Left forelimb (tissue), 1 donor: Measurements from ENCODE around the gene HSD17B2.
"Not testable (repeated sequence)": the region's sequence is repeated elsewhere in the genome, so short reads cannot be mapped to it uniquely, and the experiment has no call there.

Experiments
- DNase-seq: peaks from one replicate; pipeline ENCODE4 v3.0.0-alpha.2; 2018; ENCODE audit warnings: low spot score

The HSD17B2 gene

DNA sequence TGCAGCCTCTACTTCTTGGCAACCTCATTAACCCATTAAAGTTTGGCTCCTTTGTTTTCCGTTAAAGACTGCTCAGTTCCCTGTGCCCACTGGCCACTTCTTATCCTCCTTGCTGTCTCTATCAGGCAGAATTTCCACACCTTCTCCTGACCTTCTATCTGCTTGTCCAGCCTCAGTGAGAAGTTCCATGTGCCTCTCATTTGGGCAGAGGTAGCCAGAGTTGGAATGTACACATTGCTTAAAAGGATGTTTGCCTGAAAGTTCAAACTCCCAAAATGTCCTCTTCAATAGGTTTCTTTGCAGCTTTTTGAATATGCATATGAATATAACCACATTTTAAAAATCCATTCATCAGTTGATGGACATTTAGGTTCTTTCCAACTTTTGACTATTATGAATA lies 47.0 kb downstream of the HSD17B2 start:
- no peak for DNase-seq

- no peak for DNase-seq
Observed at GRCh38 chr16:82082543-82083244, 47.6 kb downstream of the HSD17B2 start.

DNA sequence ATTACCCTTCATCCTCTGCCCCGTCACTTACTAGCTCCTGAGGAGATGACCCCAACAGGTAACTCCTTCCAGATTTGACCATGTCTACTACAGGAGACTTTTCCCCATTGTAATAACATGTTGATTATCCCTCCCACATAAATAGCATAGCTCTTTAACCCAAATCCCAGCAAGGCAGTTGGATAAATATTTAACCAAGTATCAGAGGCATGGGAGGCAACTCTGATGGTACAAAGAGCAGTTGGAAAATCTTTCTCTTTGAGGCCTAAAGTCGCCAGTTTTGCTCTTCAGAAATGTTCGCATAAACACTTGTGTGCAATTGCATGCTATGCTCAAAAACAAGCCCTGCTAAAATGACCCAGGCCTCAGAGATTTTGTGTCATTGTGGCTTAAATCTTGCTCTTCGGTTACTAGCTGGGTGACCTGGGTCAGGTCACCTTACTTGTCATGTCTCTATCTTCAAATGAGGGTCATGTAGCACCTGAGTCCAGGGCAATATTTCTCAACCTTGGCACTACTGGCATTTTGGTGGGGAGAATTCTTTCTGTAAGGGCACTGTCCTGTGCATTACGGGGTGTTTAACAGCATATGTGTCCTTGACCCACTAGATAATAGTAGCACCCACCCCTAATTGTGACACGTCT lies 48.8 kb downstream of the HSD17B2 start:
- DNase-seq: no peak

DNA sequence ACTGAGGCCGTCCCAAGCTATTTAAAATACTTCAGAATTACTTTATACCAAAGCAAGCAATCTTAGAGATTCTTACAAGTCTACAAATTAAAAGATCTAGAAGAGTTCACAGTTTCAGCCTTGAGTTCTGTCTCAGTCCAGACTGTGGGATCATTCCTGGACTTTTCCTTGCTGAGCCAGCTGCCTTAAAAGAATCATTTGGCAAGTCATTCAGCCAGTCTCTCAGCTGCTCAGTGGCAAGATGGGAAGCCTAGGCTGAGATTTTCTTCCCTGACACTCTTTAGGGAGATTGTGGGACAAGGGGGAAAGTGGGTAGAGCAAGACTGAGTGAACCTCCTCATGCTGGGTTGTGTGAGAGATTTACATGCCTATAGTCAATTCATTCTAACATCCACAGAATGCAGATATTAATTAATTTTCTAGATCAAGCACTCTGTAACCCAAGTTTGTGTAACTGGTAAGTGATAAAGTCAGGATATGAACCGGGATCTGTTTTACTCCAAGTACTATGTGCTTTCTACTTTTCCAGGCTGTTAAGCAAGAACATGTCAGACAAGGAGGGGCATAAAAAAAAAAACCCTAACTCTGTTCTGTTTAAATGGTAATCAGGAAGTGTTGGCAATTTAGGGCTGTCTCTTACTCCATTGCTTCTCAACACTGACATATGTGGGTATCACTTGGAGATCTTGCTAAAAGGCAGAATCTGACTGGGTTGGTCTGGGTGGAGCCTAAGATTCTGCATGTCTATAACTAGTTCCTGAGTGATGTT lies 50.1 kb downstream of the HSD17B2 start:
- DNase-seq: no peak

DNA sequence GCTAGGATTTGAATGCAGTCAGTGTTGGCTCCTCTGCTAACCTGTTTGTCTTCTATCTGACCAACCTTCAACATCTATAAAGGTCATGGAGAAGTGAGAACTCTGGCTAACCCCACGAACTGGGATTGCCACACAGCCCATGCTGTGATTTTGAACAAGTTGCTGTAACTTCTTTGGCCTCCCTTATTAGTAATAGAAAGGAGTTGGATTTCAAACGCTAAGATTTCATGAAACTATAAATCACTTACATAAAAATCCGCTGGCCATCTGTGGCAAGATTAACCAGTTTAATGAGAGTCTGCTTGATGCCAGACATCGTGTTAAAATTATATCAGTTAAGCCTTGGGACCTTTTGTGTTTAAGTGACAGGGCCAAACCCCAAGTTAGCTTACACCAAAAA lies 53.4 kb downstream of the HSD17B2 start:
- no peak for DNase-seq

GRCh38 chr16:82091241-82091640 lies 56.2 kb downstream of the HSD17B2 start:
- no peak for DNase-seq

DNA sequence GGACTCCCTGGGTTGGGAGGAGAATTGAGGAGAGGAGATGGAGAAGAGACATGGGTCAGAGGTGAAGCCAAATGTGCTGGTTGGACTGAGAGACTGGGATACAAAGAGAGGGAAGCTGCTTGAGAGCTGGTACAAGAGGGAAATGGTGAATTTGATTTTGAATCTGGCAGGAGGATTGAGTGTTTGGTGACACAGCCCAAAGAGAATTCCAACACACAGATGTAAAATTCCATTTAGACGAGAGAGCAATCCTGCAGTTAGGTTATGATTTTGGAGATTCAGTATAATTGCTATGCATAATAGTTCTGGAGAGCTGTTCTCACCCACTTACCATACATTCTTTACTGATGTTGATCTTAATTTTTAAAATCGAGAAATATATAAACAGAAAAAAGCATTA lies 57.7 kb downstream of the HSD17B2 start:
- DNase-seq: no peak

- no peak for DNase-seq
Observed at GRCh38 chr16:82093666-82094300, 58.7 kb downstream of the HSD17B2 start.

DNA sequence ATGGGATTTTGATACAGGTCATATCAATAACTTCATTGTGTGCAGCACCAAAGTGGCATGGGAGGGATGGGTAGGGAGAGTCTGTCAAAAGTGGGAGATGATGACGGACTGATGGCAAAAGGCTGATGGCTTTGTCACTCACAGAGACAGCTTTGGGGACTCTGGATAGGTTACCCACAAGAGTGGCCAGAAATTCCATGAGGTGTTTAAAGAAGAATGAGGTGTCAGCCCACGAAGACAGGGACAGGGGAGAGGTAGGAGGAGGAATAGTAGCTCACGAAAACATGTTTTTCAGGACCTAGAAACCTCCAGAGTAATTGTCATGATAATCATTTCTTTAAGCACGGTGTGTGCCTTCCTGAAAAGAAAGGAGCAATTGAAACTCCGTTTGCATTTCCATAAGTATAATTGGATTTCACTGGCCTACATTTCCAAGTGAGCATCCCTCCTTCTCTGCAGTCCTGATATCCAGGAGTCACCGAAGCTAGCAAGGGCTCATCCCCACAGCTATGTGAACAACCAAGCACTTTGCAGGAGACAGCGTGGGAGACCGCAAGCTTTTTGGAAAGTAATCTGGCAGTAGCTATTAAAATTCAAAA lies 60.0 kb downstream of the HSD17B2 start:
- no peak for DNase-seq

DNA sequence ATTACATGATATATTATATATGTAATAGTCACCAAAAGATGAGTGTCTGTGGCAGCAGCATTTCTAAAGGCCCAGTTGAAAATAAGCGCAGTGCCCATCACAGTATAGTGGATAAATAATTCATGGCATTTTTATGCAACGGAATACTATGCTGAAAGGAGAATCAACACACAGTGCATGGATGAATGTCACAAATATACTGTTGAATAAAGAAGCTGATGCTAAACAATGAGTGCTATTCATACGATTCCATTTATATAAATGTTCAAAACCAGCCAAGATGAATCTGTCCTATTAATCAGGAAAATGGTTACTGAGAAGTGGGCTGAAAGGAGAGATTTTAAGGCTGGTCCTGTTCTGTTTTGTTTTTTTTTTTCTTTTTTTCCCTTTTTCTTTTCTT lies 61.6 kb downstream of the HSD17B2 start:
- no peak for DNase-seq

DNA sequence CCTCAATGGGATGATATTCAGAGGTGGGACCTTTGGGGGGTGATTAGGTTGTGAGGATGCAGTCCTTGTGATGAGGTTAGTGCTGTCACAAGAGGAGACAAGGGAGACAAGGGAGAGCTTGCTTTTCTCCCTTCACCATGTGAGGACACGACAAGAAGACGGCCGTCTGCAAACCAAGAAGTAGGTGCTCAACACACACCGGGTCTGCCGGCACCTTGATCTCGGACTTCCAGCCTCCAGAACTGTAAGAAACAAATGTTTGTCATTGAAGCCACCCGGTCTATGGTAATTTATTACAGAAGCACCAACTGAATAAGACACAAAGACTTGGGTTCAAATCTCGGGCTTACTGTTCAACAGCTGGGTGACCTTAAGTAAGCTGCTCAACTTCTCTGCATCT lies 70.1 kb downstream of the HSD17B2 start:
- no peak for DNase-seq

- DNase-seq: no peak
Observed at GRCh38 chr16:82108100-82108499, 73.0 kb downstream of the HSD17B2 start.

- DNase-seq: no peak
Observed at GRCh38 chr16:82108774-82109173, 73.7 kb downstream of the HSD17B2 start.

DNA sequence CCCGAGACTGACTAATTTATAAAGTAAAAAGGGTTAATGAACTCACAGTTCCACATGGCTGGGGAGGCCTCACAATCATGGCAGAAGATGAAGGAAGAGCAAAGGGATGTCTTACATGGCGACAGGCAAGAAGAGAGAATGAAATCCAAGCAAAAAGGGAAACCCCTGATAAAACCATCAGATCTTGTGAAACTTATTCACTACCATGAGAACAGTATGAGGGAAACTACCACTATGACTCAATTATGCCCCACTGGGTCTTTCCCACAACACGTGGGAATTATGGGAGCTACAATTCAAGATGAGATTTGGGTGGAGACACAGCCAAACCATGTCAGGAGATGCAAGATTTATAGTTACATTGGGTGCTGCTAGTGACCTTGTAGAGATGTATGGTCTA lies 74.2 kb downstream of the HSD17B2 start:
- not testable (repeated sequence) for DNase-seq

GRCh38 chr16:82111944-82112343 lies 76.9 kb downstream of the HSD17B2 start:
- no peak for DNase-seq

DNA sequence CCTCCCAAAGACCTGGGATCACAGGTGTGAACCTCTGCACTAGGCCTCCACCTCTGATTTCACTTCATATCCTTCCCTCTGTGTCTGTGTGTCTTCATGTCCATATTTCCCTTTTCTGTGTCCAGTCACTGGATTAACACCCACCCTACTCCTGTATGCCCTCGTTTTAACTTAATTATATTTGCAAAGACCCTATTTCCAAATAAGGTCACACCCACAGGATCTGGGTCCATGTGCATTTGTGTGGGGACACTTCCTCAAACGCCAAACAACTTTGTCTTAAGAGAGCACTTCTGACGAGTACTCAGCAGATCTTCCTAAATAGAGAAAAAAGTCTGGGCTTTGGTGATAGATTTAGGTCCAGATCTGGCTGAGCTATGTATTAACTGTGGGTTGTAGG lies 78.7 kb downstream of the HSD17B2 start:
- no peak for DNase-seq

DNA sequence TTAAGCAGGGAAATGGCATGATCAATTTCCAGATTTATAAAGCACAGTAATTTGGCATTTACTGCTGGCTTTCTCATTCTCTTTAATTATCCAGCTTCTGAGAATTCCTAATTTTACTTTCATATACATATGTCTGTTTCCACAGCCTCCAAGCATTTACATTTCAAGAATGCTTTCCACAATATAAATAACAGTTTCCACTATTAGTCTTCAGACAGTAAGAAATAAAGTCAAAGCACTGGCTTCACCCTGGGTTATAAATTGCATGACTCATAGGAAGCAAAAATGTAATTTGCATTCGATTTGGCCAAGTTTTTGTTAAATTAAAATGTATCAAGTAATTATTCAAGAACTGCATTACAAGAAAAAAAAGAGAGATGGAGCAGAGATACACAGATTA lies 81.5 kb downstream of the HSD17B2 start:
- no peak for DNase-seq

DNA sequence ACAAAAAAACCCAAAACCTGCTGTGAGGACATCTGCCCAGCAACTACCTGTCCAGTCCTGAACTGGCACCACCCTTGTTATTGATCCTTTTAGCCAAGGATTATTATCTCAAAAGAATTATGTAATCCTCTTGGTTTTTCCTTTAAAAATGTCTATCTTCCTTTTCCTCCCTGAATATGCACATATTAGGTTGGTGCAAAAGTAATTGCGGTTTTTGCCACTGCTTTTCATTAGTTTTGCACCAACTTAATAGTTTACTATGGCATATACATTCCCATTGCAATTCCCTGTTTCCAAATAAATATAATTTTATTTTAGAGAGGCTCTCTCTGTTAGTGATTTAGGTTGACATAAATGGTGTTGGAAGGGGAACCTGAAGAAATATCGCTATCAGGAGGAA lies 83.7 kb downstream of the HSD17B2 start:
- no peak for DNase-seq

DNA sequence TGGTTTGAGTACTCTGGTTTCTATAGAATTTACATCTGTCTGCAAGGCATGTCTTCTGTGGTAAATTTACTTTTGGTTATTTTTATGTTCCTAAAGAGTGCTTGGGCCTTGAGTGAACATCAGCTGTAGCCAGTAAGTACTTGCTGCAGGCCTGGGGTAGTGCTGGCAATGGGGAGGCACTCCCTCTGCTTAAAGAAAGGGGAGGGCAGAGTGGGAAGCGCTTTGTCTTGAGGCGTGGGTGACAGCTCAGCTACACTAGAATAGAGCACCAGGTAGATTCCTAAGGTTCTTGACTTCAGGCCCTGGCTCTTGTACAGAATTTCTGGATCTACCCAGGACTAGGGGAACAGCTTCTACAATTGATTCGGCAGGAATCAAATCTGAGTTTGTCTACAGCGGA lies 84.4 kb downstream of the HSD17B2 start:
- DNase-seq: no peak

GRCh38 chr16:82124651-82125050 lies 89.6 kb downstream of the HSD17B2 start:
- no peak for DNase-seq

- no peak for DNase-seq
Observed at GRCh38 chr16:82129881-82130280, 94.8 kb downstream of the HSD17B2 start.

DNA sequence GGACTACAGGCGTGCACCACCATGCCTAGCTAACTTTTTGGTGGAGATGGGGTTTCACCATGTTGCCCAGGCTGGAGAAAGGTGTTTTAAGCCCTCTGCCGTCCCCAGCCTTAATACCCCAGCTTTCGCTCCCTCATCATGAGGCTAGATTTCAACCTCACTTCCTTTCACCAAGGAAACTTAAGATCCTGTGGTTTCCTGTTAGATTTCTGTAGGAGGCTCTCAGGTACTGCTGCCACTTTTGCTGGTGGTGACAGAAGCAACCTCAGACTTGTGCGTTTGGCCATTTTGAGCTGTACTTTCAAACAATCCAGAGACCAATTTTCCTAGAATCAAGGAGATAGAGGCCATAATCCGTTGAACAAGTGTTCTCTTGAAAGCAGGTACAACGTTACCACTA lies 98.7 kb downstream of the HSD17B2 start:
- no peak for DNase-seq
